ENCODE measurements around the gene ITPR3.

- TF ChIP-seq CTCF (IDR thresholded peaks at IDR 0.05 in 8 of 11, conservative IDR thresholded peaks at IDR 0.05 in 3 of 11), result no peak
- no peak for TF ChIP-seq POLR2AphosphoS5 (IDR thresholded peaks at IDR 0.05)
Observed at GRCh38 chr6:33714385-33715040, 93.4 kb downstream of the ITPR3 start.

Measured in spleen (tissue), 7 donors.